NCI-H748 treated with DMSO at 0.1 percent for 48 hours (cell line): Measurements from ENCODE around the gene C1orf74.

ENCODE experiments used
- DNase-seq: peaks from one replicate; lab custom pipeline; 2025; lab: John Stamatoyannopoulos, UW

Gene C1orf74

DNA sequence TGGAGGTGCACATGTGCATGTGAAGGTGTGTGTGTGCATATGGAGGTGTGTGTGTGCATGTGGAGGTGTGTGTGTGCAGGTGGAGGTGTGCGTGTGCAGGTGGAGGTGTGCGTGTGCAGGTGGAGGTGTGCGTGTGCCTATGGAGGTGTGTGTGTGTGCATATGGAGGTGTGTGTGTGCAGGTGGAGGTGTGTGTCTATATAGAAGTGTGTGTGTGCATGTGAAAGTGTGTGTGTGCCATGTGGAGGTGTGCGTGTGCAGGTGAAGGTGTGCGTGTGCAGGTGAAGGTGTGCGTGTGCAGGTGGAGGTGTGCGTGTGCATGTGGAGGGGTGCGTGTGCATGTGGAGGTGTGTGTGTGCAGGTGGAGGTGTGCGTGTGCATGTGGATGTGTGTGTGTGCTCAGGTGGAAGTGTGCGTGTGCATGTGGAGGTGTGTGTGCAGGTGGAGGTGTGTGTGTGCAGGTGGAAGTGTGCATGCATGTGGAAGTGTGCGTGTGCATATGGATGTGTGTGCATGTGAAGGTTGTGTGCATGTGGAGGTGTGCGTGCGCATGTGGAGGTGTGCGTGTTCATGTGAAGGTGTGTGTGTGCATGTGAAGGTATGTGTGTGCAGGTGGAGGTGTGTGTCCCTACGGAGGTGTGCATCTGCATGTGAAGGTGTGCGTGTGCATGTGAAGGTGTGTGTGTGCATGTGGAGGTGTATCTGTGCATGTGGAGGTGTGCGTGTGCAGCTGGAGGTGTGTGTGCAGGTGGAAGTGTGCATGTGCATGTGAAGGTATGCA lies 13.5 kb downstream of the C1orf74 start:
- no peak for DNase-seq

DNA sequence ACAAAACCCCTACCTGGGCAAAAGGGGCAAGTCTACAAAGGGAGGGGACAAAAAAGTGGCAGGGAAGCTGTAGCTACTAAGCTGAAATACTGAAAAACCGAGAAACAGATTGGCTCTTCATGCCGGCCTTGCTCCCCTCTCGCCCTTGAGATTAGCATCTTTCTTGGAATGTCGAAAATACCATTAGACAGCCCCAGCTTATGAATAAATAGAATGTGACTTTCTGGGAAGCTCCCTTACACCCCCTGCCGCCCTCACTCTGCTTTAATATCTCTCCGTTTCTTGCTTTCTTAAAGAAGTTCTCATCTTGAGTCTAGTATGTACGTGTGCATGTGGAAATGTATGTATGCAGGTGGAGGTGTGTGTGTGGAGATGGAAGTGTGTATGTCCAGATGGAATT lies 14.4 kb downstream of the C1orf74 start:
- no peak for DNase-seq

- DNase-seq, result no peak
These were observed 15.0 kb downstream of the C1orf74 start for GRCh38 chr1:209769171-209769904.

DNA sequence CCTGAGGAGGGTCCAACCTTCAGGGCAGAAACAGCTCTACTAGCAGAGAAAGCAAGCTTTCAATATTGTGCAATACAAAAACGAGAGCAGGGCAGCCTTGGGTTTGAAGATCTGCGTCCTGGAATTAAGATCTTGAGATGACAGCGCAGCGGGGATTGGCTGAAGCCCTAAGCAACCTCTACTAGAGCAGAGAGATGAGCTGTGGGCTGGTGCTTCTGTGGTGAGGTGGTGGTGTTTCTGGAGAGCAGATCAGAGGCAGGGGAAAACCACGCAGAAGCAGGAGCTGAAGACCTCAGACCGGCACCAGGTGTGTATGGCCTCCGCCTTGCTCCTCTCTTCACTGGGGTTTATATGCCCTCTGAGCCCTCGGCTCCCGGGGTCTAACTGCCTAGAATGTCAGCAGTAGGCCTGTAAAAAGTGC lies 16.0 kb downstream of the C1orf74 start:
- no peak for DNase-seq

- DNase-seq, result no peak
These were observed 16.7 kb downstream of the C1orf74 start for GRCh38 chr1:209767706-209768105.

DNA sequence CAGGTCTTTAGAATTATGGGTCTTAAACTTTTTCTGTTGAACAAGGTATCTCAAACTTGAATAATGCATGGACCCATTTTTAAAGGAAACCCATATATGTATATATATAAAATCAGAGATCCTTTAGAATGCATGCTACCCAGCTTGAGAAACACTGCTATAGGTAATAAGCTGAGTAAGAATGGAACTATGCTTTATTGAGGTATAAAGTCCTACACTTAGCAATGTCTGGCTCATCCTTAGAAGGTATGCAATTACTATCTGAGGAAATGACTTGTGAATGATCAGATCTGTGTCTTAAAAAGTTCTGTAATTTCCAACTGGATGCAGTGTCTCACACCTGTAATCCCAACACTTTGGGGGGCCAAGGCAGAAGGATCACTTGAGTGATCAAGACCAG lies 17.3 kb downstream of the C1orf74 start:
- no peak for DNase-seq

DNA sequence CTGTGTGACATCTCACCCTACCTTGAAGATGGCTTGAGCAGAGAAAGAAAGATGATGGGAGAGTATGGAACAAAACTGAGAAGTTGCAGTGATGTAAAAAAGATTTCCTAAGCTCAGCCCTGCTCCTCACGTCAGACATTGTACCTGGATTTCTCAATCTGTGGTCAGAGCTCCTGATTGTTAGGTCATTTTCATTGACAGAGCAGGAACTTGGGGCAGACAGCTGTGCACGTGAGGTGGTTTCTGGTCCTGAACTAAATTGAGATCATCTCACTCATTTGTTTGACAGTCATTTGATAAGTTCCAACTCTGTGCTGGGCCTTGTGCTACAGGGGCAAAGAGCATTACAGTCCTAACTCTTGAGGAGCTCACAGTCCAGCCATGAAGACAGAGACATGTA lies 18.3 kb downstream of the C1orf74 start:
- DNase-seq, result no peak

DNA sequence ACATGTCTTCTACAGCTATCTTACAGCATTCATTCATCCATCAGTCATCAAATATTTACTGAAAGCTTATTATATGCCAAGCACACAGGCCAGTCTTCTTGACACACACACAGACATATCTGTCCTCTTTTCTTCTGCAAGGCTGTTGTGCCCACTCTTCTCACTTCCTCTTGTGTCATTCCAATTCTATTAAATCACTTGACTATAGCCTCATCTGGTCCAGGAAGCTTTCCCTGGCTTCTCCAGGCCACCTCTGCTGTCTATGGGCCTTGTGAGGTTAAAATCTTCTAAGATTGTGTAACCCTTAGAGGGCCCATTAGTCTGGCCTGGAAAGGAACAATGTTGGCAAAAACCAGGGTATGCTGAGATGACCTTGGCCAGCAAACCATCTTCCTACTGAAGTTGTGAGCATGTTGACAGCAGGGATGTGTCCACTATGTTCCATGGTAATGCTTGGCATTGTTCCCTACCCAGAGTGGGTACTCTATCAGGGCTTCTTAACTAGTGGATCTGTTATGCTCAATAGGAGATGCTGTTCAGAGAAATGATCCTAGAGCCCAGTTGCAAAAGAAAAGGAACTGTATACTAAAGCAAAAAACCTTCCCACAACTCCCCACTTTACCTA lies 23.2 kb downstream of the C1orf74 start:
- DNase-seq, result no peak

- DNase-seq, result no peak
These were observed 24.5 kb downstream of the C1orf74 start for GRCh38 chr1:209759829-209760359.

DNA sequence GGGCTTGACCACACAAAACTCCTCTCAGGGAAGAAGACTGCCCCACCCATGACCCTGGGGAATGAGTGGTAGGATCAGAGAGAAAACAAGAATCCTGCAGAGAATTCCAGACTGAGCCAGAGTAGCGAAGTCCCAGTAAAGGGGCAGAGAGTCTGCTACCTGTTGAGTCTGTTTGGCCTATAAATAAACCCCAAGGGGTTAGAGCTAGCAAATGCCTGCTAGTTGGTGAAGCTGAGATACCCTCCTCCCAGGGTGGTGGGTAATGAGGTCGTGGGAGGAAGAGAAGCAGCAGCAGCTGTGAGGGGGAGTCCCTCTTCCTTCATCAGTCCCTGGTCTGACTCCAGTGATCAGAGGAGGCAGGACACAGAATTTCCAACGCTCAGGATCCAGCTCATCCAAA lies 26.0 kb downstream of the C1orf74 start:
- DNase-seq, result no peak

- no peak for DNase-seq
These were observed 27.5 kb downstream of the C1orf74 start for GRCh38 chr1:209756615-209757445.

DNA sequence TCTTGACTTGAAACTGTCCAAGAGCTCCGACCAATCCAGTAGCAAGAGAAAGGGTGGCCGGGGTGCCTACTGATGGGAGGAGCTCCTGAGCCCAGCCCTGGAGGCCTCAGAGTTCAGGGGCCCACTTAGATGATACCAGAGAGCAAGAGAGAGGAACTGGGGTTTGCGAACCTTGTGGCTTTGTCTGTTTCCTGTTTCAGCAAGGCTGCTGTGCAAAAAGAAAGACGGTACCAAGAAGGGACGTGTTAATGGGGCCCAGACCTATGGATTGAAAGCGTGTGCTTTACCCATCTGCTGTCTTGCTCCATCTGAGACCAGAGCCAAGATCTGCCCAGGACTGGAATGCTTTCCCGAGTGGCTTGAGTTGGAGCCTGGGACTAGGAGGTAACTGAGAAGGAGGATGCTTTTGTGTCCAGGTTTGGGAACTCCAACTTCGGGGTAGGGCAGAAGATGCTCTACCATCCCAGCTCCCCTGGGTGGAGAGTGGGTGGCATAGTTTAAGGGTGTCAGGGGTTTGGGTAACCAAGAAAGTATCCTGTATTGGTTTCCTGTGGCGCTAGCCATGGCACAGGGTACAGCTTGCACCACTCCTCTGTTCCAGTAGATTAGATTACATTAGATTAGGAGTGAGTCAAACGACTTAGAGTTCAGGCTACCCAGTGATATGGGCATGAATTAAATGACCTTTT lies 28.3 kb downstream of the C1orf74 start, which contains the start of gene TRAF3IP3:
Gene TRAF3IP3 (plus strand): TSS at position 128 of the 689 bp plus-strand sequence. CDS start 3,987 bp downstream, outside the sequence.
- no peak for DNase-seq

- no peak for DNase-seq
These were observed 29.1 kb downstream of the C1orf74 start for GRCh38 chr1:209755256-209755655.

- DNase-seq, result no peak
These were observed 31.5 kb downstream of the C1orf74 start for GRCh38 chr1:209752890-209753289.

- no peak for DNase-seq
These were observed 32.6 kb downstream of the C1orf74 start for GRCh38 chr1:209751627-209752231.

DNA sequence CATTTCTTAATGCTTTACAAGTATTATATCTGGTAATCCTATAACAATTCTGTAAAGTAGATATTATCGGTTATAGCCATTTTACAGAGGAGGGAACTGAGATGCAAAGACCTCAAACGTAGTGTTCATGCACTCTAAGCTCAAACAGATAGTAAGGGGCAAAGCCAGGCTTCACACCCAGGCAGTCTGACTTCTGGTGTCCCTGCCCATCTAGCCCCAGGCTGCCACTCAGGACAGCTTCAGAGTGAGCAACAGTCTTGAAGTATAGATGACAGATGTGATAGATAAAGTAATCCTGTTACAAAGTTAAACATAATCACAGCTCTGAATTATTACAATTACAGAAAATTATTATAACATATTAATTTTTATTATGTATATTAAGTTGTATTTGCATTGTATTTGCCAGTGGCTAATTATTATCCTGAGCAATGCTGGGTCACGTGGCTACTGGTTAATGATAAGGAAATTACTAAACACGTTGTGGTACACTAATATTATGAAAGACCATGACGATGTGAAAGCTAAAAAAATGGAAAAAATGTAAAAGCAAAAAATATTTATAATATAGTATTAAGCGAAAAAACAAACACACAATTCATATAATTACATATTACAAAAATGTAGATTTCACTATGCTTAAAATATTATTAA lies 34.6 kb downstream of the C1orf74 start:
- no peak for DNase-seq

DNA sequence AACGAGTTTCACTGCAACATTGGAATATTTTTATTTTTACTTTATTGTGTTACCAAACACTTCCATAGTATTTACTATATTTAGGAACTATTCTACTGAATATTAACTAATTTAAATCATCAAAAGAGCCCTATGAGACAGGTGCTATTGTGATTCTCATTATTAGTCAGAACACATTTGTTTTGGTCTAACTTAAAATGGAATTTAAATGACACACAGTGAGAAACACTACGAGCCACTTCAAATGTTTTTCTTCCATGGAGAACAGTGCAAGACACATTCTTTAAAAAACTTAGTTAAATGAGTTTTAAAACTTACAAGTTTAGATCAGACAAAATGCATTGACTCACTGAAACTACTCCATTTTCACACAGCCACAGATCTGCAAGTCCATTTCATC lies 35.2 kb downstream of the C1orf74 start:
- DNase-seq, result no peak

DNA sequence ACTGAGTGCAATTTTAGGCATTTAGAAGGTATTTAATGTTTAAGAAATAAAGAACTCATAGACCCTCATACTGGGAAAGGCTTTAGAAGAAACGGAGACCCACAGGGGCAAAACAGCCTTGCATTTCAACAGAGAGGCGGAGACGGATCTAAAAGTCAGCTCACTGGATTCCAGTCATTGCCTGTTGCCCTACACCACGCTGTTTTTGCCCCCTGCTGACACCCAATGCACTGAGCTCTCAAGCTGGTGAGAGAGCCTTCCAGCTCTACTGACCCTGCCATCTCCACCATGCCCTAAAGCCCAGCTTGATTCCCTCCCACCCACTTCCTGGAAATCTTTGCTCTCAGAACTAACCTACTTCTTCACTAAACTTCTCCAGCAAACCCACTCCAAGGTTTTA lies 35.7 kb downstream of the C1orf74 start:
- DNase-seq, result no peak

DNA sequence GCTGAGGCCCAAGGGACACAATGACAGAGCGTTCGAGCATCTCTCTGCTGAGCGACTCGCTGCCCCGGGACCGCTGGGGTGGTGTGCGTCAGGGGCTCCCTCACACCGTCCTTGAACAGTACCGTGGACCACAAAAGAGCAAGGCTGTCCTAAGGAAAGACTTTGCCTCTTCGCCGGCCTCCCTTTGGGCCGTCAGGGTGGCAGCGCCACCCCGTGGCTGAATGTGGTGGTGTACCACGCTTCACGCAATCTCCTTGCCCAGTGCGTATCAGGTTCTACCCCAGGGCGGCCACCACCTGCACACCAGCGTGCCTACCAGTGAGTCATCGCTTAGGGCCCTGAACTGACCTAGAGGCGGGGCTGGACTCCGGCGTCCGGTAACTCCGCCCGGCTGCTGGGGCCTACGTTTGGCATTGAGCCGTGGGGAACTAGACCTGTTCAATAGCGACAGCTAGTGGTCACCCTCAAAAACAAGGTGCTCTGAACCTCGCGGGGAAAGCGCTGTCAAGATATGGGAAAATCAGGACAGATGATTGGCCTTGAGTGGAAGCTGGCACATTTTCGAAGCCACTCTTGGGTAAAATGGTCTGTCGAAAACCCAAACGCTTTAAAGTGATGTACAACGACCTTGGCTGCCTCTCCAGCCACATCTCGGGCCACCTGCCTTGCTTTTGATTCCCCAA lies 36.6 kb downstream of the C1orf74 start:
- DNase-seq, result no peak
